Adrenal gland (tissue), 12 donors: ENCODE measurements around the gene ZBTB32. TPM values are rescaled to one million over a fixed set of nuclear protein-coding genes. Genes with fewer than 3 reads are reported as not detected.

Source experiments
- DNase-seq, 7 donors: peaks; one replicate each; pipeline ENCODE4 v3.0.0-alpha.2; 2019 to 2020
- H3K27ac ChIP-seq, 5 donors: fragments of 200-600 bp; sonication (generic) in 4 of 5; 1 replicate in 3 of 5; 2 replicates in 2 of 5; pipeline versions ENCODE4 v1.5.1 to v1.8.0; 2016 to 2020; ENCODE audit warnings: mild to moderate bottlenecking in 1 of 5
- H3K27me3 ChIP-seq: fragments of 200-600 bp; 2 replicates; pipeline ENCODE4 v1.8.0; 2021
- H3K36me3 ChIP-seq, 2 donors: fragments of 200-600 bp; replicated peaks in 1 of 2; 1 replicate in 1 of 2; 2 replicates in 1 of 2; pipeline versions ENCODE4 v1.5.1 to v1.8.0; 2018 to 2022
- H3K4me1 ChIP-seq, 2 donors: fragments of 200-600 bp; replicated peaks in 1 of 2; 1 replicate in 1 of 2; 2 replicates in 1 of 2; pipeline versions ENCODE4 v1.5.1 to v1.8.0; 2018 to 2021
- H3K4me3 ChIP-seq, 4 donors: fragments of 200-600 bp; sonication (generic) in 3 of 4; one replicate each; pipeline ENCODE4 v1.5.1; 2016 to 2018
- H3K9me3 ChIP-seq, 3 donors: fragments of 200-600 bp; sonication (generic) in 1 of 3; replicated peaks in 1 of 3; 1 replicate in 2 of 3; 2 replicates in 1 of 3; pipeline versions ENCODE4 v1.5.1 to v1.8.0; 2016 to 2021
- POLR2A ChIP-seq, 2 donors: fragments of 450-650 bp; IDR thresholded peaks; one replicate each; pipeline ENCODE4 v1.6.1; 2017; ENCODE audit warnings: antibody characterized with exemption in 2 of 2, mild to moderate bottlenecking in 2 of 2, moderate library complexity in 1 of 2
- WGBS, 4 donors: extraction: QIAGEN DNeasy Blood & Tissue Kit in 2 of 4; methylation state at CpG; one replicate each; pipeline versions ENCODE4 v1.1.5 to v1.1.7; 2013 to 2017; 5-methylcytosine and 5-hydroxymethylcytosine counted together
- intact Hi-C, 2 donors: fragments of 100-400 bp; cut with DNase I; formaldehyde crosslinking; loops; one replicate each; pipeline versions ENCODE4 v1.14.1 to v1.15.0; 2022 to 2023
- polyA plus RNA-seq, 3 donors: library from polyadenylated mRNA; stranded (reverse); fragments of 200-250 nt in 2 of 3; fragments of 350-450 nt in 1 of 3; fragmentation: Illumina TruSeq in 1 of 3; extraction: RNeasy Lipid Tissue Mini Kit (QIAGEN cat#74804) in 1 of 3; gene quantifications; one replicate each; pipeline ENCODE4 v1.2.3, GENCODE V29; 2013 to 2014
- total RNA-seq, 9 donors: library from RNA; depleted of rRNA in 4 of 9; stranded (reverse); fragments of >200 nt in 4 of 9; fragments of 120-200 nt in 1 of 9; fragmentation: NEBNext Ultra II Directional in 1 of 9; extraction: Animal tissue kit (Norgen Biotek cat#: 25700) in 1 of 9; gene quantifications; one replicate each; pipeline versions ENCODE4 v1.1.0 to v1.2.4, GENCODE V29; 2013 to 2023
- TF ChIP-seq, protein P1 (sequence below), 6 experiments: fragments of 450-650 bp in 4 of 6; fragments of 200-600 bp in 2 of 6; sonication (generic) in 1 of 6; IDR thresholded peaks; 1 replicate in 5 of 6; 2 replicates in 1 of 6; pipeline versions ENCODE4 v1.5.1 to v1.8.0; 2016 to 2021; ENCODE audit warnings: antibody characterized with exemption in 6 of 6, mild to moderate bottlenecking in 2 of 6, moderate library complexity in 1 of 6
- donor health status: healthy with polysubstance abuse.
- donor health status: Bipolar disorder and iron deficiency.
- donor health status: DM: yes; HTN: yes; CAD: no.
- donor health status: DM: no; HTN: no; CAD: no.
- donor health status: DM: no; HTN: no; CAD: no.
- donor health status: DM: yes; HTN: yes; CAD: no.

Gene ZBTB32
- total and polyA plus RNA-seq, 12 donors: 0.27 to 0.40 (median 0.38) TPM; not detected in 9

- intact Hi-C loops: no loop called here
- TF ChIP-seq POLR2A (IDR thresholded peaks at IDR 0.05): no peak
- TF ChIP-seq, protein P1, sequence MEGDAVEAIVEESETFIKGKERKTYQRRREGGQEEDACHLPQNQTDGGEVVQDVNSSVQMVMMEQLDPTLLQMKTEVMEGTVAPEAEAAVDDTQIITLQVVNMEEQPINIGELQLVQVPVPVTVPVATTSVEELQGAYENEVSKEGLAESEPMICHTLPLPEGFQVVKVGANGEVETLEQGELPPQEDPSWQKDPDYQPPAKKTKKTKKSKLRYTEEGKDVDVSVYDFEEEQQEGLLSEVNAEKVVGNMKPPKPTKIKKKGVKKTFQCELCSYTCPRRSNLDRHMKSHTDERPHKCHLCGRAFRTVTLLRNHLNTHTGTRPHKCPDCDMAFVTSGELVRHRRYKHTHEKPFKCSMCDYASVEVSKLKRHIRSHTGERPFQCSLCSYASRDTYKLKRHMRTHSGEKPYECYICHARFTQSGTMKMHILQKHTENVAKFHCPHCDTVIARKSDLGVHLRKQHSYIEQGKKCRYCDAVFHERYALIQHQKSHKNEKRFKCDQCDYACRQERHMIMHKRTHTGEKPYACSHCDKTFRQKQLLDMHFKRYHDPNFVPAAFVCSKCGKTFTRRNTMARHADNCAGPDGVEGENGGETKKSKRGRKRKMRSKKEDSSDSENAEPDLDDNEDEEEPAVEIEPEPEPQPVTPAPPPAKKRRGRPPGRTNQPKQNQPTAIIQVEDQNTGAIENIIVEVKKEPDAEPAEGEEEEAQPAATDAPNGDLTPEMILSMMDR (IDR thresholded peaks at IDR 0.05): no peak
- Histone ChIP-seq H3K4me3 (no peak overlapping the region), H3K9me3 (no peaks in the 10 kb centered on the region), H3K27me3 (no peaks in the 10 kb centered on the region), H3K36me3 (peaks cover 0 to 98% of the 10 kb centered on the region in 2 donors), H3K4me1 (no peaks in the 10 kb centered on the region), H3K27ac (no peak overlapping the region)
- 92 to 95% (median 93%) methylated on average over 8 to 23 of the region's 23 CpGs for WGBS, 4 donors
- peak in 1 of 7 donors; percentile 6 for DNase-seq
Observed at GRCh38 chr19:35725216-35725861, 21.0 kb downstream of the ZBTB32 start.

DNA sequence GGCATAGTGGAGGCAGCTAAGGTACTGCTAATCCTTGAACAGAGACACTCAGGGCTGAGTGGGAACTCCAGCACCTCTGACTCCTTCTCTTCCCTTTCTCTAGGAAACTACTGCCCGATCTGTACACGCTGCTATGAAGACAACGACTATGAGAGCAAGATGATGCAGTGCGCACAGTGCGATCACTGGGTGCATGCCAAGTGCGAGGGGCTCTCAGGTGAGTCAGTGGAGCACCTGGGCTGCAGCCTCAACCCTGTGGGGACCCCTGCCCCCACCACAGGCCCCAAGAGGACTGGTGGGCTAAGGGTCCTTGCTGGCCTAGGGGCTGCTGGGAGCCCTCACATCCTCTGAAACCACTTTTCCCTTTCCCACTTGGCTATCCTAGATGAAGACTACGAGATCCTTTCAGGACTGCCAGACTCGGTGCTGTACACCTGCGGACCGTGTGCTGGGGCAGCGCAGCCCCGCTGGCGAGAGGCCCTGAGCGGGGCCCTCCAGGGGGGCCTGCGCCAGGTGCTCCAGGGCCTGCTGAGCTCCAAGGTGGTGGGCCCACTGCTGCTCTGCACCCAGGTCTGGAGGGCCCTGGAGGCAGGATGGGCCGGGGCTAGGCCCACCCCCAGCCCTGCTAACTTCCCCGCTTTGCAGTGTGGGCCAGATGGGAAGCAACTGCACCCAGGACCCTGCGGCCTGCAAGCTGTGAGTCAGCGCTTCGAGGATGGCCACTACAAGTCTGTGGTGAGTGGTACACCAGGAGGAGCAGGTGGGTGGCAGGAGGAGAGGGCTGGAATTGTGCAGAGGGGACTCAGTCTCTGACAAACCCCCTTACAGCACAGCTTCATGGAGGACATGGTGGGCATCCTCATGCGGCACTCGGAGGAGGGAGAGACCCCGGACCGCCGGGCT, 22.9 kb downstream of the ZBTB32 start:
- DNase-seq: no peak
- H3K9me3 ChIP-seq: no peaks in the 10 kb centered on the region
- no peaks in the 10 kb centered on the region for H3K27me3 ChIP-seq
- TF ChIP-seq, protein P1 (IDR thresholded peaks at IDR 0.05): no peak
- no peak for TF ChIP-seq POLR2A (IDR thresholded peaks at IDR 0.05)
- H3K27ac ChIP-seq: no peak overlapping the region
- H3K36me3 ChIP-seq: peaks cover 0 to 100% of the 10 kb centered on the region in 2 donors
- H3K4me1 ChIP-seq: no peaks in the 10 kb centered on the region
- WGBS, 4 donors: 90 to 95% (median 94%) methylated on average over 7 to 25 of the region's 25 CpGs
- no peak overlapping the region for H3K4me3 ChIP-seq
- intact Hi-C loops: no loop called here

- Histone ChIP-seq H3K27me3 (no peaks in the 10 kb centered on the region), H3K36me3 (peaks cover 0 to 97% of the 10 kb centered on the region in 2 donors), H3K4me3 (no peak overlapping the region), H3K4me1 (no peaks in the 10 kb centered on the region), H3K27ac (no peak overlapping the region), H3K9me3 (no peaks in the 10 kb centered on the region)
- intact Hi-C loops: no loop called here
- no peak for TF ChIP-seq POLR2A (IDR thresholded peaks at IDR 0.05)
- TF ChIP-seq, protein P1 (IDR thresholded peaks at IDR 0.05): no peak
- peak in 1 of 7 donors; percentile 3 for DNase-seq
- WGBS, 4 donors: 89 to 92% (median 91%) methylated on average over 17 to 19 of the region's 19 CpGs
Observed at GRCh38 chr19:35727956-35728706, 23.8 kb downstream of the ZBTB32 start.

- Histone ChIP-seq H3K27me3 (no peaks in the 10 kb centered on the region), H3K36me3 (peaks cover 0 to 96% of the 10 kb centered on the region in 2 donors), H3K4me3 (no peak overlapping the region), H3K27ac (no peak overlapping the region), H3K9me3 (no peaks in the 10 kb centered on the region), H3K4me1 (peaks cover 6 to 9% of the 10 kb centered on the region in 2 donors)
- peak in 1 of 7 donors; percentile 20 for DNase-seq
- 87 to 92% (median 89%) methylated on average over 17 to 18 of the region's 18 CpGs for WGBS, 4 donors
- intact Hi-C loops: no loop called here
- TF ChIP-seq, protein P1 (IDR thresholded peaks at IDR 0.05): no peak
- no peak for TF ChIP-seq POLR2A (IDR thresholded peaks at IDR 0.05)
Observed at GRCh38 chr19:35729021-35729420, 24.7 kb downstream of the ZBTB32 start.
